ENCODE results near the gene SRBD1.

SRBD1 gene

DNA sequence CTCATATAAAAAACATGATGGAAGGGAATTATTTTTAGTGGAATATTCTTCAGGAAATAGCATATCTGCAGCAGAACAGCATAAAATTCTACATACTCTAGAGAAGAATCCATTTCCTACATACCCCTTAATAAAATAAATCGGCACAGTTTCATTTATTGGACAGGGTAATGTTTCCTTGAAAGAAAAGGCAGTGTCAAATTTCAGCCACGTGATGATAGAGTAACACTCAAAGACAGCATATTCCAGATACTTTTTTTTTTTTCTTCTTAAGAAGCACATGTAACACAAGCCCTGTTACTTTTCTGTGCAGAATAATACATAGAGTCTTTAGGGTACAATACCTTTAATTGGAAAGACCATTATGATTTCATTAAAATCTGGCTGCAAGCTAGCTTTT, 204.4 kb downstream of the SRBD1 start:
- TF ChIP-seq, protein P1, sequence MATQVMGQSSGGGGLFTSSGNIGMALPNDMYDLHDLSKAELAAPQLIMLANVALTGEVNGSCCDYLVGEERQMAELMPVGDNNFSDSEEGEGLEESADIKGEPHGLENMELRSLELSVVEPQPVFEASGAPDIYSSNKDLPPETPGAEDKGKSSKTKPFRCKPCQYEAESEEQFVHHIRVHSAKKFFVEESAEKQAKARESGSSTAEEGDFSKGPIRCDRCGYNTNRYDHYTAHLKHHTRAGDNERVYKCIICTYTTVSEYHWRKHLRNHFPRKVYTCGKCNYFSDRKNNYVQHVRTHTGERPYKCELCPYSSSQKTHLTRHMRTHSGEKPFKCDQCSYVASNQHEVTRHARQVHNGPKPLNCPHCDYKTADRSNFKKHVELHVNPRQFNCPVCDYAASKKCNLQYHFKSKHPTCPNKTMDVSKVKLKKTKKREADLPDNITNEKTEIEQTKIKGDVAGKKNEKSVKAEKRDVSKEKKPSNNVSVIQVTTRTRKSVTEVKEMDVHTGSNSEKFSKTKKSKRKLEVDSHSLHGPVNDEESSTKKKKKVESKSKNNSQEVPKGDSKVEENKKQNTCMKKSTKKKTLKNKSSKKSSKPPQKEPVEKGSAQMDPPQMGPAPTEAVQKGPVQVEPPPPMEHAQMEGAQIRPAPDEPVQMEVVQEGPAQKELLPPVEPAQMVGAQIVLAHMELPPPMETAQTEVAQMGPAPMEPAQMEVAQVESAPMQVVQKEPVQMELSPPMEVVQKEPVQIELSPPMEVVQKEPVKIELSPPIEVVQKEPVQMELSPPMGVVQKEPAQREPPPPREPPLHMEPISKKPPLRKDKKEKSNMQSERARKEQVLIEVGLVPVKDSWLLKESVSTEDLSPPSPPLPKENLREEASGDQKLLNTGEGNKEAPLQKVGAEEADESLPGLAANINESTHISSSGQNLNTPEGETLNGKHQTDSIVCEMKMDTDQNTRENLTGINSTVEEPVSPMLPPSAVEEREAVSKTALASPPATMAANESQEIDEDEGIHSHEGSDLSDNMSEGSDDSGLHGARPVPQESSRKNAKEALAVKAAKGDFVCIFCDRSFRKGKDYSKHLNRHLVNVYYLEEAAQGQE (IDR thresholded peaks at IDR 0.05; ENCODE audit: insufficient read depth in 1 of 2, low read depth in 2 of 2, low read length in 2 of 2): no peak
- TF ChIP-seq TAF1 (IDR thresholded peaks at IDR 0.05; ENCODE audit: borderline replicate concordance, insufficient read depth, low read length) (no peak), FOXP2 (optimal IDR thresholded peaks at IDR 0.05; ENCODE audit: borderline replicate concordance, extremely low read depth, extremely low read length, insufficient read depth) (no peak), POLR2AphosphoS5 (IDR thresholded peaks at IDR 0.05; ENCODE audit: low read depth, low read length) (no peak), SIN3A (IDR thresholded peaks at IDR 0.05; ENCODE audit: borderline replicate concordance, insufficient read depth, low read length) (no peak)

DNA sequence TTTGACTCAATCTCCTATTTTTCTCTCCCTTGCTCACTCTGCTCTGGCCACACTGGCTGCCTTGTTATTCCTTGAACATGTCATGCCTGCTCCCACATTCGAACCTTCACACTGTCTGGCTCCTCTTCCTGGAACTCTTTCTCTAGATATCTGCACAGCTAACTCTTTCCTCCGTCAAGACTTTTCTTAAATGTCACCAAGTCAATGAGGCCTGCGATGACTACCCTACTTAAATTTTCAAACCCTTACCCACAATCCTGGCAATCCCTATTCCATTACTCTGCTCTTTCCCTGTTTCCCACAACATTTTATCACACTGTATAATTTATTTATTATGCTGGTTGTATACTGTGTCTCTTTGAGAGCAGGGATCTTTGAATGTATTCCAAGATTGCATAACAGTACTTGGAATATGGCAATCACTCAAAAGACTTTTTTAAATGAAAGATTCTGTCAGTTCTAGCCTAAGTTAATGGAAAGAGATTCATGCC, 206.2 kb downstream of the SRBD1 start:
- TF ChIP-seq, protein P1 (IDR thresholded peaks at IDR 0.05; ENCODE audit: insufficient read depth in 1 of 2, low read depth in 2 of 2, low read length in 2 of 2): no peak
- TF ChIP-seq TAF1 (IDR thresholded peaks at IDR 0.05; ENCODE audit: borderline replicate concordance, insufficient read depth, low read length) (no peak), FOXP2 (optimal IDR thresholded peaks at IDR 0.05; ENCODE audit: borderline replicate concordance, extremely low read depth, extremely low read length, insufficient read depth) (no peak), POLR2AphosphoS5 (IDR thresholded peaks at IDR 0.05; ENCODE audit: low read depth, low read length) (no peak), SIN3A (IDR thresholded peaks at IDR 0.05; ENCODE audit: borderline replicate concordance, insufficient read depth, low read length) (no peak)

GRCh38 chr2:45403036-45403435, 208.0 kb downstream of the SRBD1 start:
- TF ChIP-seq SIN3A (IDR thresholded peaks at IDR 0.05; ENCODE audit: borderline replicate concordance, insufficient read depth, low read length) (no peak), POLR2AphosphoS5 (IDR thresholded peaks at IDR 0.05; ENCODE audit: low read depth, low read length) (no peak), FOXP2 (optimal IDR thresholded peaks at IDR 0.05; ENCODE audit: borderline replicate concordance, extremely low read depth, extremely low read length, insufficient read depth) (no peak), TAF1 (IDR thresholded peaks at IDR 0.05; ENCODE audit: borderline replicate concordance, insufficient read depth, low read length) (no peak)
- TF ChIP-seq, protein P1 (IDR thresholded peaks at IDR 0.05; ENCODE audit: insufficient read depth in 1 of 2, low read depth in 2 of 2, low read length in 2 of 2): no peak

DNA sequence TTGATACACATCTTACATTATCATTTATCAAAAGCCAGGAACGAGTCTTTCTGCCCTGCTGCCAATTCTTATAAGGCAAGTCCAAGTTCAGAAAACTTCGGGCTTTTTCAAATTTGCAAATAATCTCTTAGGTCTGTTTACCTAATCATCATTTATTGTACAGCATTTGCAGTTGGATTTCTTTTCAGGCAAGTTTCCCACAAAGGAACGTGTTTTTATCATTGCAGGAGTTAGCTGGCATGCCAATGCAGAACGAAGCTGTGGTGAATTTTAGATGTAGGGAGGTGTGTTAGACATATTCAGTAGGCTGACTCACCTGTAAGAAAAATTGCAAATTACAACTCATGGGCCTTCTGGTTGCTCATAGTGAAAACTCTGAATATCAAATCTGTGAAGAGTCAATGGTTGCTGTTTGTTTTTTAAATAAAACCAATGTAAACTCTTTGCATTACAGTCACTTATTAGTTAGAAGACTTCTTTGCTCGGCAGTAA, 209.6 kb downstream of the SRBD1 start:
- TF ChIP-seq FOXP2 (optimal IDR thresholded peaks at IDR 0.05; ENCODE audit: borderline replicate concordance, extremely low read depth, extremely low read length, insufficient read depth) (no peak), SIN3A (IDR thresholded peaks at IDR 0.05; ENCODE audit: borderline replicate concordance, insufficient read depth, low read length) (no peak), TAF1 (IDR thresholded peaks at IDR 0.05; ENCODE audit: borderline replicate concordance, insufficient read depth, low read length) (no peak), POLR2AphosphoS5 (IDR thresholded peaks at IDR 0.05; ENCODE audit: low read depth, low read length) (no peak)
- TF ChIP-seq, protein P1 (IDR thresholded peaks at IDR 0.05; ENCODE audit: insufficient read depth in 1 of 2, low read depth in 2 of 2, low read length in 2 of 2): no peak

Measured in PFSK-1 (cell line).